HG03342 (cell line): ENCODE data around the gene TMOD2.
A peak's percentile ranks its signal among the peaks of the same experiment; 100 is the strongest.

ENCODE experiments used
- ATAC-seq: cut with Tn5 transposase; IDR thresholded peaks from one replicate; pipeline ENCODE4 v1.9.1; 2021; ENCODE audit warnings: mild to moderate bottlenecking, moderate library complexity; ENCODE audit not compliant: unreplicated experiment

TMOD2 gene

DNA sequence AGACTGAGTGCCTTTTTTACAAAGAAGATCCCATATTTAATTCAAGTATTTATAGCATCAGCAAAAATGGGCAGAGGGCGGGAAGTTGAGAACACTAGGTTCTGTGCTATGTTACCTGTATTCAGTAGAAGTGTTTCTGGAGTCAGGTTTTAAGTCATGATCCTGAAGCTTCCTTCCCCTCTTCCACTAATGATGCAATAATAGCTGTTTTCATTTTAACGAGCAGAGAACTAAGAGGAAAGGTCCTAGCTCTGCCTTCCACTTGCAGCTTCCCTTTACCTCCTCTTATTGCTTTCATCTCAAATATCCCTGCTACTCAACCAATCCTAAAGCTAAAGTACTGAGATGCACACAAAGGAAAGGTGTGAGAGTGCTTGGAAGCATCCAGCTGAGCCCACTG lies 61.2 kb downstream of the TMOD2 start:
- ATAC-seq: no peak

DNA sequence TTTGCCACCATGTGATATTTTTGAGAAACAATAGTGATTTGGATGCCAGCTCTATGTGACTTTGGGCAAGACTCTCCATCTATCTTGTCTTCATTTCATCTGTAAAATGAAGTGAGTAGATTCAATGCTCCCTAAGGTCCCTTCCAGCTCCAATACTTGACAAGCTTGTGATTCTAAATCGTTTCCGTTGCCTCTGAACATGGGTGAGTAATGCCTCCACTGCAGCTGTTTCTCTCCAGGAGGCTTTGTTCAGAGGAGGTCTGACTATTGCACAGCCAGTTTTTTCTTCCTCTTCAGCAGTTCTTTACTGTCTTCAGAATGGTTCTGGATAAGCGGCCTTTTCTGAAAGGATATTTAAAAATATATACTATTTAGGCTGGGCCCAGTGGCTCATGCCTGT lies 63.2 kb downstream of the TMOD2 start:
- ATAC-seq: no peak

DNA sequence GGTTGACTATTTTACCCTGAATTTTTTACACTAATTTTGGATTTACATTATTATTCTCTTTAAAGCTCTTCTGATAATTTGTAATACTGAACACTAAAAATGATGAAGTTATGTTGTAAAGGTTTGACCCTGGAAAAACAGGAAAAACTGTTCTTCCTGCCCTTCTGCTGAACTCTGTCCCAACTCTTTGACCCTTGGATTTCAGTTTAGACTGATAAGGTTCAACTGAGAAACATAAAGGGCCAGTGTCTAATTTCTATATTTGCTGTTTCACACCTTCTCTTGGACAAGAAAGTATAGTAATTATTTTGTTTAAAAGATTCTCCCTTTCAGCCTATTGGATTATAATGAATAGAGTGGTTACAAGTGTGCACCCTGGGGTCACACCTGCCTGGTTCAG lies 65.2 kb downstream of the TMOD2 start:
- ATAC-seq: no peak

DNA sequence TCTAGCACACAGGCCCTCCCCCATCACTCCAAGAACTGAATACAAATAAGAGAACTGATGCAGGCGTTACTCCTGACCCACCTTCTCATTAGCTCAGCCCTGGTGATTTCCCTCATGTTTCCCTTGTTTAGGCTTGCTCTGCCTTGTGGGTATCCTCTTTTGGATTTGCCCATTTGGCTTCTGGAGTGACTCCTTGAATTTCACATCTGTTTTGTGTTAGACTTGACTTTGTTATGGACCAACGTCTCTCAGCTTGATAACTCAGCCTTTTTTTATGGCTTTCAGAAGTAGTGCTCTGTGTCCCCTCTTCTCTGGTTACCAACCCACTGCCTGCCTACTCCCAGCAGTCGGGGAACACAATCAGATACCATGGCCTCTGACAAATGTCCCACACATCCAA lies 66.8 kb downstream of the TMOD2 start:
- ATAC-seq: no peak

DNA sequence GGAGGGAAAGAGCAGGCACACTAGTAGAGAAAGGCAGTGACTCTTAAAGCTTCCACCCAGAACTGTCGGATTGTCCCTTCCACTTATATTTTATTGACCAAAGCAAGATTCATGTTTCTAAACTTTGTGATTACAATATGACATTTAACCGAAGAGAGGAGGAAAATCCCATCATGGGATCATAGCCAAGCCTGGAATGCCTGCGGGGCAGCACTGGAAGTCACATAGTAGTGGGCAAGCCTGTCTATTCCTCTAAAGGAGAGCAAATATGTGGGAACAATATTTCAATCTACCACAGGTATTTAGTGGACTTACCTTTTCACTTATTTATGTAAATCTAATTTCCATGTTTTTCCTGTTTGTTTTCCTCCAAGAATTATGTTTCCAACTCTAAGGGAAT lies 74.3 kb downstream of the TMOD2 start:
- ATAC-seq: no peak

DNA sequence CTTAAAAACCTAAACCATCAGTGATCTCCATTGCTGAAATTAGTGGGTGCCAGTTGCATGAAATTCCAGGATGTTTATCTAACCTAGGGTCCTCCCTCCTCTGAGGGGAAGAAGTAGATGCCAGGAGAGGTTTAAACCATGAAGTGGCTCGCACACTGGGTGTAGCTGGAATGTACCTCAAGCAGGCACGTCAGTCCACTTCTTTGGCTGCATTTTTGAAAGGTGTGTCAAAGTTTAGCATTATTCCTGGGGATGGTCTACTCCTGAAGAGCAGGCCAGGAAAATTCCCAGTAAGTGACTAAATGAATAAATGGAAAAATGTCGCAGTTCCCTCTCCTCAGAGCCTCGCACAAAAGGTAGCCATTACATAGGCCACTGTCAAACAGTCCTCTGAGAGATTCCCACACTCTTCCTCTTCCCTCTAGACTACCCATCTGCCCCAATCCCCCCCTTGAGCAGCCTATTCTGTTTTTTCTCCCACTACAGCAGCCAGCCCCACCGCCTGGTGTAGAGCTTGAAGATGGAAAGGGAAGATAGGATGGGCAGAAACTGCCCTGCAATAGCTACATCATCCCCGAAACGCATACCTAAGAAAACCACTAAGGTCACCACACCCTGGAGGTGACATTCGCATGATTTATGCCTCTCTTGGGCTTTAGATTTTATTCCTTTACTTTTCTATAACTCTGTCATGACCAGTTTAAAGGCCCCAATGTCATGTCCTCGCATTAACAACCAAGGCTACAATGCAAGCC lies 77.4 kb downstream of the TMOD2 start:
- no peak for ATAC-seq

DNA sequence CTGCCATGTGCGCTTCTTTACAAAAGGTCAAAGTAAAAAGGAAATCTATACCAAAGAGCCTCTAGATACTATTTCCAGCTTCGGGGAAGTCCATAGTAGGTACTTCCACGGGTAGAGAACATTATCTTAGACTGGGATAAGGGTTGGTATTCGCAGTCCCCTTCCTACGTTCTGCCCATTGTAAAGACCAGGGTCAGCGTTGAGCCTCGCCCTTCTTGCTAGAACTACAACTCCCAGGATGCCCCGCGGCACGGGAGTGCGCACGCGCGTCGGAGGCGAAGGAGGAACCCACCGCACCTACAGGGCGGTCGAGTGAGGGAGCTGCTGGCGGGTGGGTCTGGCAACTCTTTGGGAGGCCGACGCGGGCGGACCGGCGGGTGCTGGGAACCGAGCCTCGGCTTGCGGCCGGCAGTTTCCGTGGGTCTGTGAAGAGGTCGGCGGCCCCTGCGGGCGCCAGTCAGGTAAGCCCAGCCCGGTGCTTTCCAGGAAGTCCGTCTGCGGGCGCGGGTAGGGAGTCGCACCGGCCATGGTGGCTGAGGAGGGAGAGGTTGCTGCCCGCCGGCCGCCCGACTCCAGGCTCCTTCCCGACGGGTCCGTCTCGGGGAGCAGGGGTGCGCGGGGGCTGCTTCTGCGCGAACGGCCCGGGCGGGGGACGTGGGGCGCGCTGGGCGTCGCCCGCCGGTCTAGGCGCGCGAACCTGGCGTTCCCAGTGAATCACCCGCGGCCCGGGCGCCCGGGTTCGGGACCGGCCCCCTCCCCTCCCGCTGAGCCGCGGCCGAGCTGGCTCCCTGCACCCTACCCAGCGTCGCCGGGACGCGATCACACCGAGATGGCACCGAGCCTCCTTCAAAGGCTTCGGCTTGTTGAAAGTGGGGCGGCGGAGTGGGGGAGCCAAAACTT lies 78.2 kb downstream of the TMOD2 start, which contains the start of gene TMOD3:
Gene TMOD3 (plus strand): TSS at position 278 of the 900 bp plus-strand sequence. CDS start 33,232 bp downstream, outside the sequence.
- peak; percentile 84 for ATAC-seq

DNA sequence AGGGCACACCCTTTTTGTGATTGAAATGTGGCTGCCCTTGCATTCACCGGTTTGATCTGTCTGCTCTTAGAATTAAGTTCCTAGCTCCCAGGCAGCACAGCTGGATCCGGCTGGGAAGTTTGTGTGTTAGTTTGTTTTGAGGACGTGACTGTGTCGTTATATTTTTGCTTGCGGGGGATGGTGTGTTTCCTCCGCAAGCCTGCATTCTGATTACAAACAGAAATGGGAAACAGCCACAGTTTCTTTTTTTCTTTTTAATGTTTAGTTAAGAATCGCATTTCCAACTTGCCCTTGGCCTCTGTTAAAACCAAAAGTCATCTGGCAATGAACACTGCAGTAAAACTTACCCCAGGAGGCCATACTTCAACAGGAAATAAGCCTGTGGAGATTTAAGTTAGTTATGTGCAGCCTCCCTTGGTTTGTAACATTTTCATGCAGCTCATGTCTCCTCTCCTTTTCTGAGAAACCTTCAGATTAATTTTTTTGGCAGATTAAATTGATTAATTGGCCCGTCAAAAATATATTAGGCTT lies 78.9 kb downstream of the TMOD2 start:
- ATAC-seq: no peak

DNA sequence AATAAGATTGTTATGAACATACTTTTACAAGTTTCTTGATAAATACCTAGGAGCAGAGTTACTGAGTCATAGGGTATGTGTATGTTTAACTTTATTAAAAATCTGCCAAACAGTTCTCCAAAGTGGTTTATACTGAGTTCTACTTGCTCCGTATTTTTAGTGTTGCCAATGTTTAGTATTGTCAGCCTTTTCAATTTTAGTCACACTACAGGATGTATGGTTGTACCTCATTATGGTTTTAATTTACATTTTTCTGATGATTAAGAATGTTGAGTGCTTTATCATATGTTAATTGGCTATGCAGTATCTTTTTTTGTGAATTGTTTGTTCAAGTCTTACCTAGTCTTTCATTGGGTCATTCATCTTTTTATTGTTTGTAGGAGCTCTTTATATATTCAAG lies 82.4 kb downstream of the TMOD2 start:
- no peak for ATAC-seq

DNA sequence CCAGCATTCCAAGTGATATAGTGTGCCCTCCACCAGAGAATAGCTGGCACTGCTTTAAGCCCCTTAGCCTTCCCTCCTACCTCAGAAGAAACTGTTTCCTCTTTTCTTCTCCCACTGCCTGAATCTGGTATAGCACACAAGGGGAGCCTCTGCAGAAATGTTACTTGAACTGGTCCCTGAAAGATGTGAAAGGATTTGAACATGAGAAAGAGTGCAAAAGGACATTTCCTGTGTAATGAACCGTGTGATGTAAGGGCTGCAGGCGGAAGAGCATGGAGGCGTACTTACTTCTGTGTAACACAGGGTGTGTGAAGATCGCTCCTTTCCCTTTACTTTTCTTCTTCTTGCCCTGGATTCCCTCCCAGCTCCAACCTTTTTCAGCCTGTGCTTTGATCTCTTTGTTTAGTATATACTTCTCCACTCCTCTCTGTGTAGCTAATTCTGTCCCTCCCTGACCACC lies 86.4 kb downstream of the TMOD2 start:
- ATAC-seq: peak; percentile 57

DNA sequence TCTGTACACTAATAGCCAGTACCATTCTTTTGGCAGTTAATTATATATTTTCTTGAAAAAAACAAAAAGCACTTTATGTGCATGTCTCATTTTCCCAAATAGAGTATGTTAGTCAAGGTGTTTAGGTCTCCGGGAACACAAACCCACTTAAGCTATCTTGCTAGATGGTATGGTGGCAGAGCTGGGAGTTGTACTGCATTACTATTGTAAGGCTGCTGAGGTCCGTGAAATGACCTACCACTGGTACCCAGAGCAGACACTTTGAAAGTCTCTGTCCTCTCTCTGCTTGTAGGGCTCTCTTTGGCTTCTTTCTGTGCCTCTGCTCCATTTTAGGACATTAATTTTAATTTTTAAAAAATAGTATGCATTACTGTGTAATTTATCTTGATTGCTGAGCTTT lies 86.9 kb downstream of the TMOD2 start:
- no peak for ATAC-seq

DNA sequence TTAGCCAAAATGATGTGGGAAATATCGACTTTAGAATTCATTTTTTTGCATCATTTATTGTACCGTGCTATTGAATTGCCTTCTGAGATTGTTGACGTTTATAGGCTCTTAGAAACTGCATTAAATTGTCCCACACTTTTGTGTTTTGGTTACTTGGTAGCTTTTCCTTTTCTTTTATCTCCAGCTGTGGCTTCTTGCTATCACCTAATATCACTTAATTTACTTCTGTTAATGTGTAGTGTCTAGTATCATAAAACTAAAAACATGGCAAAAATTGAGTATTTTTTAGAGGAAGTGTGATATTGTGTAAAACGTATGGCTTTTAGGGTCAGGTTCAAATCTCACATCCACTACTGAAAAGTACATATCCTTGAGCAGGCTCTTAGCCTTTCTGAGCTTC lies 89.3 kb downstream of the TMOD2 start:
- ATAC-seq: no peak

DNA sequence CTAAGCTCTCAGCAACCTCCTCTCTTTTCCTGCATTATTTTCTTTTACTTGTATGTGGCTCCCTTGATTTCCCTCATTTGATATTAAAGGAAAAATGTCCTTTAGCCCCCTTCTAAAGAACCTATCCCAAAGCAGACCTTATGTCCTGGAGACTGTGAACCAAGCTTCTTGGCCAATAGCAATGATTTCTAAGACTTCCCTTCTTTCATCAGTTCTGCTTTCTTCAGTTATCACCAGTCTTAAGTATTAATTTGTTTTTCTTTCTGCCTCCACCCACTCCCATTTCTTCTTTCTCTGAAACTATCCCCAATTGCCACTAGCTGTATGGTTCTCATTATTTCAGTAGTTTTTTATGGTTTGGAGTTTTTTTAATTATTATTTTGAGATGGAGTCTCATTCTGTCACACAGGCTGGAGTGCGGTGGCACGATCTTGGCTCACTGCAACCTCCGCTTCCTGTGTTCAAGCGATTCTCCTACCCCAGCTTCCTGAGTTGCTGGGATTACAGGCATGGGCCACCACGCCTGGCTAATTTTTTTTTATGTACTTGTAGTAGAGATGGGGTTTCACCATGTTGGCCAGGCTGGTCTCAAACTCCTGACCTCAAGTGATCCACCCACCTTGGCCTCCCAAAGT lies 90.1 kb downstream of the TMOD2 start:
- no peak for ATAC-seq

DNA sequence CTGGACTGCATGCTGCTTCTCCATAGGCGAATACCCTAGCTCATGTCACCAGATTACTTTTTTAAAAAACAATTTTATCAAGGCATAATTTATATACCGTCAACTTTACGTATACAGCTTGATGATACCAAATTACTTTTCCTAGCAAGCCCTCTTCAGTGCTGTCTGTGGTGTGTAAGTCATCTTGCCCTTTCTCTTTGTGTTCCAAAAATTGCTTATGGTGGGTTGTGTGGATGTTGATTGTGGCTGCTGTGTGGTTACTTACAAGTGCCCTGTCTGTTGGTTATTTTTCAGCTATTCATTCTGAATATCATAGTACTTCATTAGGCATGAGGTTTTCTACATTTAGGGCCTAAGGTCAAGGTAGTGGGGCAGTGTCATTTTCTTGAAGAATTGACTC lies 90.9 kb downstream of the TMOD2 start:
- ATAC-seq: no peak

DNA sequence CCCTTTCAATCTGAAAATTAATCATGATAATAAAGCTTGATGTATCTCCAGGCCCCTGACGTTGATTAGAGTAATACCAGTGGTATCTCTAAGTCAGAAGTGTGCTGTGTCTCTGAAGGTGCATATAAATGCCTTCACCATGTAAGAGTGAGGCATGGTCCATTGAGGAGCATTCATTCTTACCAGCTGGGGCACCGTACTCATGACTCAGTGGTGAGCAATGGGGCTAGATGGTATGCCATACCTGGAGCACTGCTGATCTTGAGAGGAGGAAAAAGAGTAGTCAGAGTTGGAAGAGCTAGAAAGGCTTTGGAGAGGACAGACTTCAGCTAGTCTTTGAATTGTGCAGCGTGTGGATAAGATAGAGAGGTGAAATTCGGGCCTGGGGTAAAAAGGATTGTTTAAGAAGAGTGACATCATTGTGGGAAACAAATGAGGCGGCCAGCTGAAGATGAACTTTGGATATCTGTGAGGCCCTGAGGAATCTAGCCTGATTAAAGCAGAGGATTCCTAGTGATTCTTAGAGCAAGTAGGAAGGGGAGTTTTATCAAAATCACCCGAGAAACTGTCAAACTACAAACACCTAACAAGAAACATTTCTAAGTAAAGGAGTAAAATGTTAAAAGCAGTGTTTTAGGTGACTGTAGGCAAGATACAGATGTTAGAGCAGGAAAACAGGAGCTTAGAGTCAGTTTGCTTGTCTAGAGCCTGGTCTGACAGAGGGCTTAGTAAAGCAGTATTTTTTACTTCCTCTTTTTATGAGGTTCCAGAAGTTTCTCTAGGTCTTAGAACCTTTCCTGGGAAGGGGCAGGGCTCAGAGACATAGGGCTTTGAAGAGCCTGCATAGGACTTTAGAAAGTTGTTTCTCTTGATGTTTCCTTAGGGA lies 91.7 kb downstream of the TMOD2 start:
- no peak for ATAC-seq

DNA sequence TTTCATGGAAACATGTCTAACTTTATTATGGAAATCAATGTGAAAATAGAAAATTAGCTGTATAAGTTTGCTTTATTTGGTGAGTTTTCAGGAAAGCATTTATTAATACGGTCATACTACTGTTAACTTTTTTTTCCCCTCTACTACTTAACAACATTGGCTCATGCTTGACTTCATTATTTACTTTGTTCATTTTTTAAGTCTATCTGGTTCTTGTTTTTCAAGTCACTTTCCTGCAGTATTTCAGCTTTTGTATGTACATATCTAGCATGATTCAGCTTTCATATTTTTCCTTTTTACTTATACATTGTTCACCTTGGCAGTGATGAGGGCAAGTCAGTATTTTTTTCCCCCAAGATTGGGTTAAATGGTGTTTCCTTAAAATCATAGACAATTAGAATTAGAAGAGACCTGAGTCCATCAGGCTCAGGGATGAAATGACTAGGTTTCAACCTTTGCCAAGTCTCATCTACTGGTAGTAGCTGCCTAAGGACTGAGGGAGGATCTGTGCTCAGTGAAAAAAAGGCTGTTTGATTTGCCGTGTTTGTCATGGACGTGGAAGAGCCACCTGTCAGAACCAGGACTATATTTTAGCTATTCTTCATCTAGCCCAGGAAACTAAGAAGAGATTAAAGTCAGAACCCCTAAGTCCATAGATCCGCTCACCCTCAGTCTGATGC lies 93.5 kb downstream of the TMOD2 start:
- ATAC-seq: no peak

DNA sequence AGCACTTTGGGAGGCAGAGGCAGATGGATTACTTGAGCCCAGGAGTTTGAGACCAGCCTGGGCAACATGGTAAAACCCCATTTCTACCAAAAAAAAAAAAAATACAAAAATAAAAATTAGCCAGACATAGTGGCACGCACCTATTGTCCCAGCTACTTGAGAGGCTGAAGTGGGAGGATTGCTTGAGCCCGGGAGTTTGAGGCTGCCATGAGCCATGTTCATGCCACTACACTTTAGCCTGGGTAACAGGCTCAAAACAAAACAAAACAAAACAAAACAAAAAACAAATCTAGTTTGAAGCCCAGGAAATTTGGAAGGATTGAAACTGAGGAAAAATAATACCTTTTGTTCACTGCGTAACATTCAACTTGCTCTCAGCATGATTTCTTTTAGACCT lies 94.7 kb downstream of the TMOD2 start:
- no peak for ATAC-seq

DNA sequence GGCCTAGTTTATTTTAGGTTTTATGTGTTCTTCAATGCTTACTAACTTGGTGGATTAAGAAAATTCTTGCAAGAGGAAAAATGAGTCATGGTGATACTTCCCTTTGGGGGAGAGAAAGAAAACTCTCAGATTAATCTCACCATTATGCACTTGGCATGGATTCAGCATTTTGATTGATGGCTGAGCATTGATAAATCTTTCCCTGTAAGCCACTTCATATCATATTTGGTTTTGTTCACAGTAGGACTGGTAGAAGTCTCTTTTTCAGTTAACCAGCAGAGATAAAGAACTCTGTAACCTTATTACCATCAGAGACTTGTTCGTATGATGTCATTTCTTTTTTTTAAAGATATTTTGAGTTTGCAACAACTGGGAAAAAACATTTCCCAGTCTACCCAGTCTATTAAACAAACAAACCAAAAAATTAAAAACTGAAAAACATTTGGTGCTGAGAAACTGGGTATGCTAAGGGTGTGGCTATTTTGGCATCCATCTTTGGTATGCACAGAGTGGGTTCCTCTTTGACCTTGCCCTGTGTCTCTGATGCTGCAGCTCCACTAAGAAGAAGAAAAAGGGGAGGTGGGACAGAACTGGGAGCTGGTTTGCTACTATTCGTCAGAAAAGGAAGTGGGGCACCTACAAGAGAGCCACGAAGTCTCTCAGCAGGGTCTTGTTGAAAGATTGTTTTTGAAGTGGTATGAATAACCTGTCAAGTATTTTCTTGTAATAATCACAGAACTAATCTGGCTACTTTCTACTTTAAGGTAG lies 95.2 kb downstream of the TMOD2 start:
- ATAC-seq: no peak

DNA sequence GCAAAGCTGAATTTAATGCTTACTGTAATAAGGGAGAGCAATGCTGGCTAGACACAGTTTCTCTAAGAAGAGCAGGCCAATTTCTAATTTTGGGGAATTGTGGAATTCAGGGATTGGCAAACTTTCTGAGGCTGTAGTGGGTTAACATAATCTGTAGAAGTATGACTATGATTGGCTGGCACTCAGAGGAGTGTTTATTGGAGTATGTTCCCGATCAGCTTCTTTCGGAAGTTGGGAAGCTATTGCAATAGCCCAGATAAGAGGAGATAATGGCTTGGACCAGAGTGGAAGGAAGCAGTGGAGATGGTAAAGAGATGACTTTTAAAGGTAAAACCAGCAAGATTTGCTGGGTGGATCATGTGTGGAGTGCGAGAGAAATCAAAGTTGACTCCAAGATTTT lies 97.4 kb downstream of the TMOD2 start:
- no peak for ATAC-seq
